ENCODE measurements around the gene MYO18A.

DNA sequence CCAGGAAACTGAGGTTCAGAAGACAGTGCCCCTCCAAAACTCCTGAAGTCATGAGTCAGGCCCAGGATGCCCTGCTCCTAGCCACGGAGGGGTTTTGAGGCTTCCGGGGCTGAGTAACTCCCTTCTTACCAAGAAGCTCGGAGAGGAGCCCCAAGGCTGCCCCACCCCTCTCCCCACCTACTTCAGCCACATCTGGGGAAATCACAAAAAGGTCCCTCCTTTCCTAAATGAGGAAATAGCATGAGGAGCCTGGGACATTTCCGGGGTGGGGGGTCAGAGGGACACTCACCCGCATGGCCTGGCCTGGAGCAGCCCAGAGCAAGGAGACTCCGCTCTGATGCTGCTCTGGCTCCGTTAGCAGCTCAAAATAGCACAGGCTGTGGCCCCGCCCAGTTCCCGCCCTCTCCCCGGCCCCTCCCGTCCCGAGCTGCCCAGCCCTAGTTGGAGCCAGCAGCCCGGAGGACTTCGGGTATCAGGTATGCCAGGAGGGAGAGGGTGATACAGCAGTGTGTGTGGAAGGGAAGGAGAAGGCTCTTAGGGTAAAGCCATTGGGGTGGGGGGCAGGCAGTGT is 40.1 kb downstream of the MYO18A start:
- no peak for TF ChIP-seq EP300 (IDR thresholded peaks at IDR 0.05)
- TF ChIP-seq, protein P1, sequence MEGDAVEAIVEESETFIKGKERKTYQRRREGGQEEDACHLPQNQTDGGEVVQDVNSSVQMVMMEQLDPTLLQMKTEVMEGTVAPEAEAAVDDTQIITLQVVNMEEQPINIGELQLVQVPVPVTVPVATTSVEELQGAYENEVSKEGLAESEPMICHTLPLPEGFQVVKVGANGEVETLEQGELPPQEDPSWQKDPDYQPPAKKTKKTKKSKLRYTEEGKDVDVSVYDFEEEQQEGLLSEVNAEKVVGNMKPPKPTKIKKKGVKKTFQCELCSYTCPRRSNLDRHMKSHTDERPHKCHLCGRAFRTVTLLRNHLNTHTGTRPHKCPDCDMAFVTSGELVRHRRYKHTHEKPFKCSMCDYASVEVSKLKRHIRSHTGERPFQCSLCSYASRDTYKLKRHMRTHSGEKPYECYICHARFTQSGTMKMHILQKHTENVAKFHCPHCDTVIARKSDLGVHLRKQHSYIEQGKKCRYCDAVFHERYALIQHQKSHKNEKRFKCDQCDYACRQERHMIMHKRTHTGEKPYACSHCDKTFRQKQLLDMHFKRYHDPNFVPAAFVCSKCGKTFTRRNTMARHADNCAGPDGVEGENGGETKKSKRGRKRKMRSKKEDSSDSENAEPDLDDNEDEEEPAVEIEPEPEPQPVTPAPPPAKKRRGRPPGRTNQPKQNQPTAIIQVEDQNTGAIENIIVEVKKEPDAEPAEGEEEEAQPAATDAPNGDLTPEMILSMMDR (IDR thresholded peaks at IDR 0.05): no peak

Data from esophagus muscularis mucosa (tissue), 3 donors.